Right kidney (tissue), 9 donors: Measurements from ENCODE around the gene IGF1R.
A peak's percentile ranks its signal among the peaks of the same experiment; 100 is the strongest.
"Not testable (repeated sequence)": the region's sequence is repeated elsewhere in the genome, so short reads cannot be mapped to it uniquely, and the experiment has no call there.

ENCODE experiments used
- DNase-seq: peaks from one replicate; pipeline ENCODE4 v3.0.0-alpha.2; 2016
- long read RNA-seq, 8 donors: transcript quantifications; one replicate each; lab custom pipeline, GENCODE V29; 2026

Gene IGF1R
- long read RNA-seq, donor 1, full-length matches to known transcripts, result 1 of 1 reads
- long read RNA-seq, donor 1, partial matches to known transcripts, result 0 of 1 reads
- long read RNA-seq, donor 1, other reads (novel, unspliced or antisense), result 0 of 1 reads
- long read RNA-seq, donor 2, result 0 reads
- long read RNA-seq, donor 3, partial matches to known transcripts, result 24 of 25 reads
- long read RNA-seq, donor 3, other reads (novel, unspliced or antisense), result 0 of 25 reads
- long read RNA-seq, donor 4, full-length matches to known transcripts, result 4 of 4 reads
- long read RNA-seq, donor 4, partial matches to known transcripts, result 0 of 4 reads
- long read RNA-seq, donor 4, other reads (novel, unspliced or antisense), result 0 of 4 reads
- long read RNA-seq, donor 5, full-length matches to known transcripts, result 1 of 1 reads
- long read RNA-seq, donor 5, partial matches to known transcripts, result 0 of 1 reads
- long read RNA-seq, donor 5, other reads (novel, unspliced or antisense), result 0 of 1 reads
- long read RNA-seq, donor 6, full-length matches to known transcripts, result 3 of 3 reads
- long read RNA-seq, donor 6, partial matches to known transcripts, result 0 of 3 reads
- long read RNA-seq, donor 6, other reads (novel, unspliced or antisense), result 0 of 3 reads
- long read RNA-seq, donor 7, result 0 reads
- long read RNA-seq, donor 8, full-length matches to known transcripts, result 2 of 15 reads
- long read RNA-seq, donor 8, partial matches to known transcripts, result 13 of 15 reads
- long read RNA-seq, donor 8, other reads (novel, unspliced or antisense), result 0 of 15 reads

DNA sequence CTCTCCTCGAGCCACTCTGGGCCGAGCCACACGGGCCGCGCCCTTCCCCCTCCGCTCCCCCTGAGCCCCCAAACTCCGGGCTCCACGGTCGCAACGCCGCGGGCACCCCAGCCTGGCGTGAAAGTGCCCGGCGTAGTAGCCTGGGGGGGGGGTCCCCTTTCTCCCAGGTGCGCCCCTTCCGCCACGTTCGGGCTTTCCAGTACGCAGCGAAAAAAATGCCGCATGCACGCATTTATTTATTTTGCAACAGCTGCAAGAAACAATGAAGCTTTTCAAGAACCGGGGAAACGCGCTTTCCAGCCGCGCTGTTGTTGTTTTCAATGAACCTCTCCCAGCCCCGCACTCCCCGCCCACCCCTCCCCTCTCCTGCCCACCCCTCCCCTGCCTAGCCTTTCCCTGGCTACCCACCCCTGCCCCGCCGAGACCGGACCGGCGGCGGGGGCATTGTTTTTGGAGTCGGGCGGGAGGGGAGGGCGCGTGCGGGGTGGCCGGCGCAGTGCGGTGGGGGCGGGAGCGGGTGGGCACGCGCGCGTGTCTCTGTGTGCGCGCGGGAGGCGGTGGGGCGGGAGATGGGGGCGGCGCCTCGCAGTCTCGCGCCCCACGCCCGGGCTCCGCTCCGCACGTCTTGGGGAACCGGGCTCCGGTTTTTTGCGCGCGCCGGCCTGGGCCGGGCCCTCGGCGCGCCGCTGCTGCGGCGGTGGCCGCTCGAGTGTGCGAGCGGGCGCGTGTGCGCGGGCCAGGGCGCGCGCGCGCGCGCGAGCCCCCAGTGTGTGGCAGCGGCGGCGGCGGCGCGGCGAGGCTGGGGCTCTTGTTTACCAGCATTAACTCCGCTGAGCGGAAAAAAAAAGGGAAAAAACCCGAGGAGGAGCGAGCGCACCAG lies at the start of gene IGF1R:
TSS of gene IGF1R (plus strand) at position 766 of the 880 bp plus-strand sequence. CDS start 1,043 bp downstream, outside the sequence.
- peak; percentile 91 for DNase-seq

DNA sequence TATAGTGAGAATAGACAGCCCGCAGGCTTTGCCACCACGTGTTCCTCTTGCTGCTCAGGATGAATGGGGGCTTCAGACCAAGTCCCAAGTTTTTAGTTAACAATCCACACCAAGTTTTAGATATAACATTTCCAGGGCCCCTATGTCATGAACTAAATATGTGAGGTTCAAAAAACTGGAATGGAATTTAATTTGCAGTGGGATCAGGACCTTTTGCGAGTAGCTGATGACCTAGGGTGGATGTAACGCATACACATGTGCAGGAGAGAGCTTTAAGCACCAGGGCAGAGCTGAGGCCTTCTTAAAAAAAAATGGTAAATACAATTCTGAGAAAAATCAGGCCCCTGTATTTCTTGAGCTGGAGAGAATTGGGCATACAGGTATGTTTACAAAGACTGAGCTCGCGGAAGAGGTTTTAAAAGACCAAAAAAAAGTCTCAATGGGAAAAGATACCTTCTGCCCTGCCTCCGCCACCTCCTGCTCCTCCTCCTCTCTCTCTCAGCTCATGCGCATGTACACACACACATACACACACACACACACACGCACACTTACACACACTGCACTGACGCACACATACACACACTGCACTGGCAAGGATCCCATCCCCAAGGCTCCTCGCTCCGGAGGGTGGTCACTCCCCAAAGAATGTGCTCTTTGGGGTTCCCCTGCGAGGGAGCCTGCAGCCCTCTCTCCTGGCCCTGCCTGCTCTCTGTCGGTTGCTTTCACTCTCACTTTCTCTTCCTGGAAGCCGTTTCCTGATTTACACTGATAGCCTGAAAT lies 48.2 kb upstream of the IGF1R start:
- DNase-seq, result peak; percentile 78

DNA sequence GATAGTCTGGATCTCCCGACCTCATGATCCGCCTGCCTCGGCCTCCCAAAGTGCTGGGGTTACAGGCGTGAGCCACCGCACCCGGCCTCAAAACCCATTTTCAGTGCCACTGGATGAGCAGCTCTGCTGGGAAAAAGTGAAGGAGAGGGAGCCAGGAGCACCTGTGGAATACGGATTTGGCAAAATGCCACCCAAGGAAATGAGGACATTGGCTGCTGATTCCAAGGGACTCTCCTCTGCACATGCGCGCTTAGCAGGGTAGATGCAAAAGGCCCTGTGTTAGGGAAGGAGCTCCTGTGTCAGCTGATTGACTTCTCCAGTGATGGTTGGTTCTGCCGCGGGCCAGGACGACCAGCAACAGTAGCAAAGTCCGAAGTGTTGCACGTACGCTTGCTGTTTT lies 43.4 kb upstream of the IGF1R start:
- DNase-seq, result no peak

DNA sequence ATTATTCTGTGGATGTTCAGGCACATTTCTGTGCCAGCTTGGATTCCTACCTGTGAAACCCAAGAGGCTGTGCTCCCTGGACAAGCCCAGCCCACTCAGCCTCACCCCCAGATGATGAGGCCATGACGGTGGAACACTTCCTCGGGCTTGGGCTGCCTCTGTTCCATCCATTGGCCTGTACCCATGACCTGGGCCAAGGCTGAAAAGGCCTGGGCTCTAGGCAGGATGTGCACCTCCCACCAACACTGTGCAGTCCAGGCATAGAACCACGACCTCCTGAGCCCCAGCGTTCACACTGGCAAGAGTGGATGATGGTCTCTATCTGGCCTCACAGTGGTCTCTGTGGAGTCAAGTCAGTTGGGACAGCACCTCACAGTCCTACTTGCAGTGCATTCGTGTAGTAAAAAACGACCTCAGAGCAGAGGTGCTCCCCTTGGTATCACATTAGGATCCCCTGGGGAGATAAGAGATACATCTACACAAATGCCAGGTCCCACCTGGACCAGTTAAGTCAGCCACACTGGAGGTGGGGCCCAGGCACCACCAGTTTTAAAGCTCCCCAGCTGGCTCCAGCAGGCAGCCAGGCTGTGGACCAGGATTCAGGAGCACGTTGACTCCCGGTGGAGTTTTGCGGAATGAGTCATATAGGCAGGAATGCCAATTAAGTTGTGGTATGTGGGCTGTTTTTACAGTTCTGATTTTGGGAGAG lies 39.0 kb upstream of the IGF1R start:
- DNase-seq, result no peak

DNA sequence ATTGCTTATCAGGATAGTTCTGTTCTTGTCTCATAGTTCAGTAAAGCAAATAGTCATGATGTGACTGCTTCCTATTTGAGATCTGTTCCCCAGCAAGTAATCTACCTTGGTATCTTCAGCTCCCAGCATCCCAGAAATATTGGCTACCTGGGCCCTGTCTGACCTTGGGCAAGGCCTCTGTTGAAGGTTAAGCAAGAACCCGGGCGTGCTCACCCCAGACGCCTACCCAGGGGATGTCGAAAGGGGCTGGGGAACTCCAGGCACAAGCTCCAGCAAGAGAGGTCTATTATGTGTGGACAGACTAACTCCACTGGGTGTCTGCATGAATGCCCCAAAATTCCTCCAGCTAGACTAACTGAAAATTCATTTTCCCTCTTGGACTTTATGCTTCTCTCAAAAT lies 37.3 kb upstream of the IGF1R start:
- no peak for DNase-seq

DNA sequence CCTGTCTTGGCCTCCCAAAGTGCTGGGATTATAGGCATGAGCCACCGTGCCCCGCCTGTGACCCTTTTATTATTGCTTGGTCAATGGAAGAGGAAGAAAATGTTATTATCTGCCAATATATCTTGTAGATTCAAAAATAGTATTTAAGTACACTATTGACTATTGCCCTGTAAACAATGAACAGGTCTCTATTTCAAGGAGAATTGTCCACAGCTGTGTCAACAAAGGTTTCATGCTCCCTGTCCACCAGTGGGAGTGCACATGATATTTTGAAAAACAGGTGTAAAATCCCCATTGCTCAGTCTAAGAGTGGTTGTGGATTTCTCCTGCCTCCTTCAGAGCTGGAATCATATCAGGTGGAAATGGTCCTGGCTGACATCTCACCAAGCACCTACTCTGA lies 36.5 kb upstream of the IGF1R start:
- DNase-seq, result no peak

DNA sequence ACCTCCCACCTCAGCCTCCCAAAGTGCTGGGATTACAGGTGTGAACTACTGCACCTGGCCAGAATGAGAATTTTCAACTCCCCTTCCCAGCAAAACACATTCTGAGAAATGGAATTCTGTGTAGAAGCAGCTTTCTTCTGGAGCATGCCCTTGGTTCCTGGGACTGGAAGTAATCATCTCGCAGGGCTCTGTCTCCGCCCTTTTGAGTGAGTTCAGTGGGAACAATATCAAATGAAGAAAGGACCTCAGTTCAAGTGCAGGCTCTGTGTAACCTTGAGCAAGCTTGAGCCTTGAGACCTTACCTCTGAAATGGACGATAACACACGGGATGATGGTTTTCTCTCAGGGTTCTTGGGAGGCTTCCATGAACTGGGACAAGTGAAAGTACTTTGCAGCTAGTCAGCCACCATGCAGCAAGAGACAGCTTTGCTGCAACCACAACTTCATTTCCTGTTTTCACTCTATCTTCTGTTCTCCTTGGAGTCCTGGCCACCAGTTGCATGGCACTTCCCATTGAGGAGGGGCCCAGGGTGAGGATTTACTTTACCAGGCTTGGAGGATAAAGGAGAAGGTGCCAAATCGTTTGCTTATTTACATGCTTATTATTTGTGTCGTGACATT lies 35.7 kb upstream of the IGF1R start:
- DNase-seq, result no peak

DNA sequence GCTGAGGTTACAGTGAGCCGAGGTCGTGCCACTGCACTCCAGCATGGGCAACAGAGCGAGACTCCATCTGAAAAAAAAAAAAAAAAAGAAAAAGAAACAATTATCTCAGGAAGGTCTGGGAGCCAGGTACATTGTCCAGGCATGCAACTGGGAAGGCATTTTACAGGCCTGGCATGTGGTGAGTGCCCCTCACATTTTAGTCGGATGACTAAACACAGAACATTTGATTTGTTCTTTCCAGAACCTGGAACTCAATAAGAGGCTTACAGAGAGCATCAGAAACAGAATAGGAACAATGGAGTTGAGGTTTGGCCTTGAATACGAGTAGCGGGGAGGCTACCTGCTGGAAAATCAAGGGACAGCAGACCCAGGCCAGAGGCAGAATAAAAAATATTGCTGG lies 33.7 kb upstream of the IGF1R start:
- no peak for DNase-seq

DNA sequence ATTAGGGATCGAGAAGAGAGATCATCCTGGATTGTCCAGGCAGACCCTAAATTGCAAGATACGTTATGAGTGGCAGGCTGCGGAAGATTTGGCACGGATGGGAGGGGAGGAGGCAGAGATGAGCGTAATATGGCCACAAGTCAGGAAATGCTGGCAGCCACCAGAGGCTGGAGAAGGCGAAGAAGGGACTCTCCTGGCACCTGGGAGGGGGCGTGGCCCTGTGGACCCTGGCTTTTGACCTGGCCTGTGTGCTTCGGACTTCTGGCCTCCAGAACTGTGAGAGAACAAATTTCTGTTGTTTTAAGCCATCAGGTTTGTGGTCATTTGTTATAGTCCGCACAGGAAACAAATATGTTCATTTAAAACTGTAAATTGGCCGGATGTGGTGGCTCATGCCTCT lies 31.9 kb upstream of the IGF1R start:
- no peak for DNase-seq

DNA sequence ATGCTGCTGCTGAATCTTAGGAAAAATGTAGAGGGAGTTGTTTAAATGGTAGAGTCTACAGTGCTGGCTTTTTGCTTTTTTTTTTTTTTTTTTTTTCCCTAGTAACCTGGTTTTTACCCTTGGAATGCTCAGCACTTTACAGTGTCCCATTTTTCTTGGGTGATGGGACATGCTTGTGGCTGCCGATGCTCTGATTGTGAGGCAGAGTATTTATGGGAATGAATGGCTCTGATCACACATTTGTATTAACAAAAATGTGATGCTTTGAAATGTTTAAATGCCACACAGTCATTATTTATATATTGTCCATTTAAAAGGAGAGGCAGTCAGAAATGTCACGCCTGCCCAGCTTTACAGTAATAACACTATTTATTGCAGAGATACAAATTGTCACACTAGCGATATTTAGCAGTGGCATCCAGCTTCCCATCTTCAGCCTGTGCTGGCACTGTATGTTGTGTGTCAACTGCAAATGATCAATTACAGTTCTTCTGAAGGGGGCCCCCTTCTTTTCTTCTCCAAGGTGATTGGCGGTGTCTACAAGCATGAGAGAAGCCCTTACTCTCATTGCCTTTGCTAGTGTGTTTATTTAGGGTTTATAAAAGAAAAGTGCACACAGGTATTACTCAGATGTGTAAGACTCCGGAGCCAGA lies 30.9 kb upstream of the IGF1R start:
- no peak for DNase-seq

DNA sequence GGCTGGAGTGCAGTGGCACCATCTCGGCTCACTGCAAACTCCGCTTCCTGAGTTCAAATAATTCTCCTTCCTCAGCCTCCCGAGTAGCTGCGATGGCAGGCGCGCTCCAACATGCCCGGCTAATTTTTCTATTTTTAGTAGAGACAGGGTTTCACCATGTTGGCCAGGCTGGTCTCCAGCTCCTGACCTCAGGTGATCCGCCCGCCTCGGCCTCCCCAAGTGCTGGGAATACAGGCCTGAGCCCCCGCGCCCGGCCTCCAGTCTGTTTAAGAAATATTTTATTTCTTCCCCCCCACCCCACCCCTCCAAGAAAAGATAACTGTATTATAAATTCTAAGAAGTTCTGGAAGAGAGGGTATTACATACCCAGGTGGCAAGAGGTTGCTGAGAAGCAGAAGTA lies 29.8 kb upstream of the IGF1R start:
- not testable (repeated sequence) for DNase-seq

DNA sequence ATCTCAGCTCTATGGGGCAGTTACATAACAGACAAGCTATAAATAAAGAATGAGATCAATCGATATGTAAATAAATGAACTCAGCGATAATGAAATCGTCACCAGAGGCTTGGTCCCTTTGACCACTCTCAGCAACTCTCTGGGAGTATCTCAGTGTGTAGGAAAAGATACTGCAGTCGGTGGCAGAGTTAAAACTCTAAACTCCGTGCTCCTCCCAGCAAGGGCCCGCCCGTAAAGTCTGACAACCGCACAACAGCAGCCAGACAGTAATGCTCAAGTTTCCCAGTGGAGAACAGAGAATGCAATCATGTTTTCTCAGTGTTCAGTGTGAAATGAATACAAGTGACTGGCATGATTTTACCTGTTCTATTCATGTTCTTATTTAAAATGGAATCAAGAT lies 28.3 kb upstream of the IGF1R start:
- DNase-seq, result no peak

DNA sequence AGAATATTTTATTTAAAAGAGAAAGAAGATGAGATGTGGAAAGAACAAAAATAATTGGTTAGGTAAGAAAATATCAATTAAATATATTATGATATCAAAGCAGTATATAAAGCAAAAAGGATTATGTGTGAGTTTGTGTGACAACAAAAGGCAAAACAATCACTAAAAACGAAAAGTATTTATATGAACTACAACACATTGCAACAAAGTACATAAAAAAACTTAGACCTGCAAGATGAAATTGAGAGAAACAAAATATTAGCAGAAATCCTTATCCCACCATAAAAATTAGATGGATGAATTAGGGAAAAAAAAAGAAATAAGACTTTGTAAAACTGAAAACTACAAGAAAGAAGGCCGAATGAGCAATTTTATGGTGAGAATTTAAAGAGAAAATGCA lies 27.3 kb upstream of the IGF1R start:
- no peak for DNase-seq

DNA sequence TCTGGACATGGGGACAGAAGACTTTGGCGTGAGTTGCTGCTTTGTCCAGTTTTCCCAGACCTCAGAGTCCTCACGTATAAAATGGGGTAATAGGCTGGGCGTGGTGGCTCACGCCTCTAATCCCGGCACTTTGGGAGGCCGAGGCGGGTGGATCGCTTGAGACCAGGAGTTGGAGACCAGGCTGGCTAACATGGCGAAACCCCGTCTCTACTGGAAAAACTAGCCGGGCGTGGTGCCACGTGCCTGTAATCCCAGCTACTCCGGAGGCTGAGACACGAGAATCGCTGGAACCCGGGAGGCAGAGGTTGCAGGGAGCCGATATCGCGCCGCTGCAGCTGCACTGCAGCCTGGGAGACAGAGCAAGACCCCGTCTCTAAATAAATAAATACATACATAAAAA lies 22.7 kb upstream of the IGF1R start:
- no peak for DNase-seq

DNA sequence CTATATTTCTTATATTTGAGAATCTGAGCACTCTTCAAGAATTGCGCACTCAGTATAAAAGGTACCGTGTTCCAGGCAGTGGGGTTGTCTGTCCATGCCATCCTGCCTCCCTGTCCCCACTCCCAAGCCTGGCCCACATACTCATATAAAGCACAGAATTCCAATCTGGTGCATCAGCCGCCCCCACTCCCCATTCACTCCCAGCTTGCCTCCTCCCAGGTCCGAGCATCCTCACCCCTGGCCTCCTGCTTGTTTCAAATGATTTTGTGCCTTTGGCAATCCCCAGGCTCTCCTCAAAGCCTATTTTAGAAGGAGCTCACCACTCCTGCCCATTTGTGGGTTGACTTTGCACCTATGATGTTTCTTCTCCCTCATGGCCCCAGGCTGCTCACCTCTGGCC lies 22.2 kb upstream of the IGF1R start:
- no peak for DNase-seq

DNA sequence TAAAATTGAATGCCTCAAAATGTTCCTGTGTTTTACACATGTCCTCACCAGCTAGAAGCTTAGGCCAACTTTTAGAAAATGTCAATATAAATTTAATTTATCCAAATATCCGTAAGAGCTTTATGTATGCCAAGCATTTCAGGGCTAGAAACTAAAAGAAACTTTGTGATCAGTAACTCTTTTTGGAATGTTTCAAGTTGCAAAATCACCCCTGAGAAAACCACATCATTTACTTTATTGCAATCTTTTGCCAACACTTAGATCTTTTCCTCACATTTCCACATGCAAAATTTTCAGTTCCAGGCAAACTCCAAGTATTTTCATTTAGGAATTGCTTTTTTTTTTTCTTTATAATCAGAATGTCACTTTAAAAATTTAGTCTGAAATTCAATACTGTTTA lies 20.1 kb upstream of the IGF1R start:
- DNase-seq, result no peak

DNA sequence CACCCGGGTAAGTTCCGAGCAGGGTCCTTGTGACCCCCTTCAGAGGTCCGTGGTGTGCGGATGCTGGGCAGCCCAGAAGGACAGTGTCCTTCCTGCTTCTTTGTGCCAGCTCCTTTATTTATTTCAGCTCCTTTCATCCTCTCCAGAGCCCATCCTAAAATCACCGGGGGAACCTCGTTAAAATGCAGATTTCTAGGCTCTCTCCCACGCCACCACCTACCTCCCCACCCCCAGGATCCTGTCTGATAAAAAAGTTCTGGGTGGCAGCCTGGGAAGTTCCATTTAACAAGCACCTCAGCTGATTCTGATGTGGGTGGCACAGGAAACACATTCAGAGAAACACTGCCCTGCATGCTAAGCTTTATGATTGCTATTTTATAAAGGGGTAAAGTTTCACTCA lies 12.5 kb upstream of the IGF1R start:
- DNase-seq, result no peak

DNA sequence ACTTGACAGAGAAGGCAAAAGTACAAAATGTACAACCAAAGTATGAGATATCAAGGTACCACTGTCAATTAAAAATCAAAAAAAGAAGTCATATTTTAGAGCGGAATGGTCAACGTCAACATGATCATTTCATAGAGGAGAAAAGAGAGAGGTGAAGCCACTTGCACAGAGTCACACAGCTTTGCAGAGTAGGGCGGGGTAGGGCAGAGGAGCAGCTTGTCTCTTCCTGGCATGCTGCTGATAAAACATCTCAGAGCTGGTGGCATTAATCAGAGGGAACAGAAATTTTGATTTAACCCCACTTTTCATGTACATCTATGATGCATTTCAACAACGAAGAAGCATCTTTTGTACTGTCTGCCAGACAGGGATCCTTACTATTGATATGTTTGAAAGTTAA lies 5.2 kb upstream of the IGF1R start:
- no peak for DNase-seq

DNA sequence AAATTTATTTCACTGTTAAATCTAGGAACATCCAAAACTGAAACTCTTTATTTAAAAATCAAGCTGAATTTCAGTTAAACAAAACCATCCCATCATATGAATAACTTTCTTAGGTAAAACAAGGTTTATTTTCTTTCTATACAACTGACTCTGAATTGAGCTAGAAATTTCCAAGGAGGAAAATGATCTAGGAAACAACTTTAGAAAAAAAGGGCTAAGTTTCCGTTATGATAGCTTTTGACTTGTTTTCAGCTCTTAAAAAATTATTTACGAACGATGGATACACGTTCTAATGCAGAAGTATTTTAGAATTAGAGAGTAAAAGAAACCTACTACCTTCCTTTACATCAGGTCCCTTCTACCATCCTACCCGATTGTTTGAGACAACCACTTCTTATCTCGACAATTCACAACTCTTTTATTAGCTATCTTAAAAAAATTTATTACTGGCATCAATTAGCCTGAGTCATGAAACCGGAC lies 1.8 kb upstream of the IGF1R start:
- DNase-seq, result no peak
